ENCODE data around the gene SETSIP.
"Not testable (repeated sequence)": the region's sequence is repeated elsewhere in the genome, so short reads cannot be mapped to it uniquely, and the experiment has no call there.

The SETSIP gene
- 0.39 to 1.3 (median 0.44) reads per million in 3 experiments for total RNA-seq

DNA sequence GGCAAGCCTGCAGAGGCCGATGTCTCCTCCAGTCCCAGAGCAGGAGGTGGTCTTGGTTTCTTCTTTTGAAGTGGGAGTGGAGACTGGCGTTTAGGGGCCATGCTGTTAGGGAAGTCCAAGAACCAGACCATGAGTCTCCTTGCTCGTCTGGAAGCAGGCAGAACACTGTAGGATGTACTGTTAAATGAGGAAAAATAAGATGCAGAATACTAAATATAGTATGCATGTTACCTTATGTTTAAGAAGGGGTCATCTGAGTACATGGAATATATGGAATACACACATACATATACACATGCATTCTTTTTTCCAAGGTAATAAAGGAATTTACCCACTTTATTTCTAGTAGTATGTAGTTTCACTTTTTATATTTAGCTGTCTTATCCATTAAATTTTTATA lies at the start of gene SETSIP:
SETSIP (minus strand) TSS at position 101 of the 400 bp plus-strand sequence; CDS start at position 101, 0 bp downstream.
- no peak for DNase-seq

DNA sequence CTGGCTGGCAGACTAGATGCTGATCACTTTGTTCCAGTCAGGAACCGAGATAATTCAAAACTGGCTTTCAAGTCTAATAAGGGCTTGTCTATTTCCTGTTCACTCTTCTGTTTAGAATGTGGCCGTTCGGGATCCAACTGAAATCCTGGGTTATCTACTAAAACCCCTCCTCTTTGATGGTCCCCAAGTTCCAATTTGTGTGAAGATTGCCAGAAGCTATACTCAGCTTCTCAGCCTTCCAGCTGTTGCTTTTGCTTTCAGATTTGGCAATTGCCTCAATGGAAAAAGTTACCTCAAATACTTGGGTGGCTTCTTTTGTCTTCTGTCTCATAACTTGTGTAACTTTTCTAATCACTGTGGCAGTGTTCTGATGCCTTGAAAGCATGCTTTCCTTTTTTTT lies 48.7 kb upstream of the SETSIP start:
- DNase-seq = no peak

DNA sequence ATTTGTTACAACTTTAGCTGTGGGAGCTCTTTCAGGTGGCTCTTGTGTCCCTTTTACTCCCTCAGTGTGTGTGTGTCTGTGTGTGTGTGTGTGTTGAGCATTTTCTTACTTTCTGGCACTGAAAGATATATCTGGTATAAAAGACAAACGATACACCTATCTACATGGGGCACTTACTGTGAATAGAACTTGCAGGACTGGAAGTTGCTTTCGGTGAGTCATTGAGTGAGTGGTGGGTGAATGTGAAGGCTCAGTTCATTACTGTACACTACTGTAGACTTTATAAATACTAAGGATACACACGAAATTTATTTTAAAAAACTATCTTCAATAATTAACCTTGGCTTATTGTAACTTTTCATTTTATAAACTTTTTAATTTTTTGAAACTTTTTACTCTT lies 43.6 kb upstream of the SETSIP start:
- no peak for DNase-seq

DNA sequence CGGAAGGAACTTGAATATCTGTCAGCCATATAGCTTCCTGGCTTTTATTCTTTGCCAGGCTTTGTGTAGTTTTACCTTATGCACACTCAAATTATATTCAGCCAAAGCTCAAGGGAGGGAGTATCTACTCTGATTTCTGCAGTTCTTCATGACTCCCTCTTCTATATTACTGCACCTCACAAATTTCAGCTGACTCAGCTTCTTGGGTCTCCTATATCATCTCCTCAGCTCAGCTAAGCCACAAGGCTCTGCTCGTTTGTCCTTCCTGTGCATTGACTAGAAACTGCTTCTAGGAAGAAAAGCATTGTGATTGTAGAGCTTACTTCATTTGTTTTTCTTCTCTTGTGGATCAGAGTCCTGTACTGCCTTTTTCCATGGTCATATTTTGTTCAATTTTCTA lies 42.3 kb upstream of the SETSIP start:
- DNase-seq = no peak

GRCh38 chr1:92108631-92109030 lies 33.4 kb upstream of the SETSIP start:
- DNase-seq = no peak

GRCh38 chr1:92105546-92106081 lies 30.4 kb upstream of the SETSIP start:
- DNase-seq = no peak

DNA sequence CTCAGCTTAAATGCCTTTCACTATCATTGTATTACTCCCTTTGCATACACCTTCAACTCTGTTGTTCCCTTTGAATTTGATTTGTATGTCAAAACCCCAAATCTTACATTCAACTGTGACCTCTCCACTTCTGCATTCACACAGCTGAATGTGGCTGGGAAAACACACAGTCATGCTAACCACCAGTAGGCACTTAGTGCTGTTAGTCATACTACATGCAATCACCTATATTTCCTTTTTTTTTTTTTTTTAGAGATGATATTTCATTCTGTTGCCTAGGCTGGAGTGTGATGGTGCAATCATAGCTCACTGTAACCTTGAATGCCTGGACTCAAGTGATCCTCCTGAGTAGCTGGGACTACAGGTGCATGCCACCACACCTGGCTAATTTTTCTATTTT lies 21.1 kb upstream of the SETSIP start:
- DNase-seq = no peak

GRCh38 chr1:92095874-92096273 lies 20.7 kb upstream of the SETSIP start:
- no peak for DNase-seq

DNA sequence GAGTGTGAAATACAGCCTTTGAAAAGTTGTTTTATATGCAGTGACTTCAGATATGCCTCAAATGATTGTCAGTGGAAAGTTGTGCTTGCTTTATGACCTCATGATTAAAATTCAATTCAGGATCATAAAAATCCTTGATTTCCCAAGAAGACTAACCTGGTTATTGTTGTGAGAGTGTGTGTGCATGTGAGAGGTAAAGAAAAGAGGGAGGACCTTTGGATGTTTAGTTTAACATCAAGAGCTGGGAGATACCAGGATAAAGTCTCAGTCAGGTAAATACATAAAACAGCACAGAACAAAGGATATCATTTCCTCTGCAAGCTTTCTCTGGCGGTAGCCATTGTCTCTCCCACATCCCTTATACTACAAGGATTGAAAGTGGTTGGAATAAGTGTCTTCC lies 19.4 kb upstream of the SETSIP start:
- DNase-seq = no peak

GRCh38 chr1:92094090-92094489 lies 18.9 kb upstream of the SETSIP start:
- DNase-seq = no peak

DNA sequence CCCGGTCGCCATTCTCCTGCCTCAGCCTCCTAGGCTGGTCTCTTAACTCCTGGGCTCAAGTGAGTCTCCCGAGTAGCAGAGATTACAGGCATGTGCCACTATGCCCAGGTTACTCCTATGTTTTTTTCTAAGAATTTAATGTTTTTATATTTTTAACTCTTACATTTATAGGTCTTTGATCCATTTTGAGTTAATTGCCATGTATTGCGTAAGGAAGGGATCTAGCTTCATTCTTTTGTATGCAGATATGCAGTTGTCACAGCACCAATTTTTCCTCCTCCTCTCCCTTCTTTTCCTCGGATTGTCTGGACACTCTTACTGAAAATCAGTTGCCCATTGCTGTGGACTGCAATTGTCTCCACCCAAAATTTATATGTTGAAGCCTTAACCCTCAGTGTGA lies 16.4 kb upstream of the SETSIP start:
- no peak for DNase-seq

- DNase-seq = no peak
Observed at GRCh38 chr1:92087542-92087941, 12.3 kb upstream of the SETSIP start.

DNA sequence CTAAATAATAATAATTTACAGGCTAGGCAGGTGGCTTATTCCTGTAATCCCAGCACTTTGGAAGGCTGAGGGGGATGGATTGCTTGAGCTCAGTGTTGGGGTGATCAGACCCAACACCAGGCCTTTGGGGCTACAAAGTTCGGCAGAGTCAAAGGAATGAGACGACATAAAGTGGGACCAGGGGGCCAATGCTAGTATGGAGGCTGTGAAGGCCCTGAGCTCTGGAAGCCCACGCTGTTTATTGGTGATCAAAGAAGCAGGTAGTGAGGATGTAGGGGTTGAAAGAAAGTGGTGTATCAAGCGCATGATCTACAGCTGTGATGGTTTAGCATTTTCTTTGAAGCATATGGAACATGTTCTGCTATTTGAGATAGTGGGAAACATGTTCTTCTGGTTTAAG lies 10.5 kb upstream of the SETSIP start:
- no peak for DNase-seq

GRCh38 chr1:92084651-92085050 lies 9.4 kb upstream of the SETSIP start:
- DNase-seq = no peak

- DNase-seq = no peak
Observed at GRCh38 chr1:92081031-92081430, 5.8 kb upstream of the SETSIP start.

DNA sequence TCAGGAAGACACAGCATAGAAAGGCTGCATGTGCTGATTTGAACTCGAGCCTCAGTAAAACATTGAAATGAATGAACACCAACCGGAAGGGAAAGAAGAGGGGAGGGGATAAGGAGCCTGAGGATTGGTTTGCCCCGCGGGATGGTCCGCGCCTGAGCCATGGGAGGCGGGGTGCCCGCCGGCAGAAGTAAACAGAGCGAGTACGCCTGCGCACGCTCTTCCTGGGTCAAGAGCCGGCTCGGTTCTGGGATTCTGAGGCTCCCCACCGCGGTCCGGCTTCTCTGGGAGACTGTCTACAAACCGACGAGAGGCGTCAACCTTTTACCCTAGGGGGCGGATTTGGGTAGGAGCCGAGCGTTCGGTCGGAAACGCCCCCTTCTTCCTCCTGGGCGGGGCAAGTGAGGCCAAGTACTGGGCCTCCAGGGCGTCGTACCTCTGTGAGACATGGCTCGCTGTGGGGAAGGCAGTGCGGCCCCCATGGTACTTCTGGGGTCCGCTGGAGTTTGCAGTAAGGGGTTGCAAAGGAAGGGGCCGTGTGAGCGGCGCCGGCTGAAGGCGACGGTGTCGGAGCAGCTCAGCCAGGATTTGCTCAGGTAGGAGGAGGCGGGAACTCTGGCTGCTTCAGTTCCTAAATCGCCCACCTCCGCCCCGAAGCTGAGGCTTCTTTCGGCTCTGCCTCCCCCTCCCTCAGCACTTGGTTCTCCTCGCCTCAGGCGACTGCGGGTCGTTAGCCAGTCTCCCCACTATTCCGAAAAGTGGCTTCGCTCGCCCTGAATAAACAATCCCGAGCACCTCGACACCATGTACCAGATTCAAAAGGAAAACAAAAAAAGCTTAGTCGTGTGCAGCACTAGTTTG lies 5.1 kb upstream of the SETSIP start, which contains the start of gene BTBD8:
BTBD8 (plus strand) TSS at position 218 of the 858 bp plus-strand sequence; CDS start at position 445, 227 bp downstream.
- DNase-seq = peak; percentile 77

GRCh38 chr1:92079441-92079840 lies 4.2 kb upstream of the SETSIP start:
- DNase-seq = no peak

DNA sequence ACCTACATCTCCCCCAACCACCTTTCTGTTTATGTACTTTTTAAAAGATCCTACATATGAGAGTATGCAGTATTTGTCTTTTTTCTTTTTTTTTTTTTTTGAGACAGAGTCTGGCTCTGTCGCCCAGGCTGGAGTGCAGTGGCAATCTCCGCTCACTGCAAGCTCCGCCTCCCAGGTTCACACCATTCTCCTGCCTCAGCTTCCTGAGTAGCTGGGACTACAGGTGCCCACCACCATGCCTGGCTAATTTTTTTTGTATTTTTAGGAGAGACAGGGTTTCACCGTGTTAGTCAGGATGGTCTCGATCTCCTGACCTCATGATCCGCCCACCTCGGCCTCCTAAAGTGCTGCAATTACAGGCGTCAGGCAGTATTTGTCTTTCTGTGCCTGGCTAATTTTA lies 2.9 kb upstream of the SETSIP start:
- not testable (repeated sequence) for DNase-seq

- DNase-seq = no peak
Observed at GRCh38 chr1:92076363-92076762, 1.2 kb upstream of the SETSIP start.

- not testable (repeated sequence) for DNase-seq
Observed at GRCh38 chr1:92074446-92074845, 765 bp downstream of the SETSIP start.

- no peak for DNase-seq
Observed at GRCh38 chr1:92070892-92071291, 4.3 kb downstream of the SETSIP start.

GRCh38 chr1:92066321-92066720 lies 8.9 kb downstream of the SETSIP start:
- DNase-seq = no peak

DNA sequence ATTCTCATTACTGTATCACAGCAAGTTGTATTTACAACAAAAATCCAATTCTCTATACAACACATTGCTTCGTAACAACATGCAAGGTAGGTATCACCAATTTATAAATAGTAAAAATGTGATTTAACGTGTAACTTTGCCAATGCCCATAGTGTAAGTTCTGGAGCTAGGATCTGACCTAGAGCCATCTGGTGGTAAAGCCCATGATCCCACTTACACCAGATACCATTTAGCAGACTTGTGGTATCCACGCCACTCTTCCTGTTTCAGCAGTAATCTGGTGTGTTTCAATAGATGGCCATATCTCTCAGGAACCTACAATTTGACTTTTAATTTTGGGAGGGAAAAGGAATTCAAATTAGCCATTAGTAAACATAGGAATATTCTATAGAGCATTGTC lies 10.2 kb downstream of the SETSIP start:
- DNase-seq = no peak

GRCh38 chr1:92051948-92052347 lies 23.3 kb downstream of the SETSIP start:
- no peak for DNase-seq

Measured in central memory CD4-positive, alpha-beta T cell (primary cell).